Stimulated activated naive CD8-positive, alpha-beta T cell treated with anti-CD3 and anti-CD28 coated beads, Interleukin-15, Interleukin-2, amounts not matched to agents 100 U/mL and 50 U/mL, for 24 hours (primary cell): ENCODE results near the gene IKZF2.
A peak's percentile ranks its signal among the peaks of the same experiment; 100 is the strongest.

Source experiments
- ATAC-seq: fragments of 150-1000 bp; cut with Tn5 transposase; one replicate; pipeline ENCODE4 v1.10.0; 2021
- DNase-seq: peaks from one replicate; pipeline ENCODE4 v3.0.0; 2021

Gene IKZF2

GRCh38 chr2:213098612-213099011, 52.8 kb downstream of the IKZF2 start:
- ATAC-seq = no peak
- no peak for DNase-seq

DNA sequence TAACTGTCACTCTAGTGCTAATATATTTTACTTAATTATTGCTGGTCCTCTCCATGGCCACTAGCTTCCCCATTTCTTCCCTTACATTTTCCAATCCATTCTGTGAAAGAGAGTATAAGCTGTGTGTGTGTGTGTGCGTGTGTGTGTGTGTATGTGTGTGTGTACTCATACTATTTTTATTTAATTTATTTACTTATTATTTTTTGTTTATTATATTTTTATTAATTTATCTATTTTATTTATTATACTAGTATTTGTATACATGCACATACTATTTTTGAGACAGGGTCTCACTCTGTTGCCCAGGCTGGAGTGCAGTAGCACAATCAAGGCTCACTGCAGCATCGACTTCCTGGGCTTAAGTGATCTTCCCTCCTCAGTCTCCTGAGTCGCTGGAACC, 59.6 kb downstream of the IKZF2 start:
- ATAC-seq = no peak

DNA sequence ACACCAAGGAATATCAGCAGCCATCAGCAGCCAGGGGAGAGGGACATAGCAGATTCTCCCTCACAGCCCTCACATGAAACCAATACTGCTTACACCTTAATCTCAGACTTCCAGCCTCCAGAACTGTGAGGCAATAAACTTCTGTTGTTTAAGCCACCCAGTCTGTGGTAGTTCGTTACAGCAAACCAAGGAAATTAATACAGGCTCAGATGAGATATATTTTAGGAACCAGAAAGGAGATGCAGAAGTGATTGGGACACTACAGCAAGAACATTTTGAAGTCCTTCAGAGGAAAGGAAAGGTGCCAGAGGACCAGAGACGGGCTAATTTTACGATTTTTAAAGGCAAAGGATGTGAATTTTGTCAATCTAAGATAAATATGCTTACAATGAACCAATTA, 60.6 kb downstream of the IKZF2 start:
- no peak for DNase-seq

More for the DNA sequence above, 59.6 kb downstream of the IKZF2 start:
- DNase-seq = no peak

DNA sequence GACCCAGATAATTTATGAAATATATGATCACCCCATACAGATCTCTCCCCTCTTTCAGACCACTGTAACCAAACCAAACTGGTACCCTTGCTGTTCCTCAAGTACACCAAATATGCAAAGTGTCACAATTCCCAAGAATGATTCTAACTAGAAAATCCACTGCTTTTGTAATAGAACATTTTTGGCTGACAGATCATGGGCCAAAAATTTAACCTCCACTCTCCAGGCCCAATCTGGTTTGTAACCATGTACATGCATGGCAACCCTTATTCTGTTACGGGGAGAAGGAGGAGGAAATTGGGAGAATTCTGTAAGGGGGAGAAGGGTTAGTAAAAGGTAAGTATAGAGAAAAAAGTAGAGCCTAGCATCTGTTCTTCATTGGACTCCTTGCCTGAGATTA, 62.0 kb downstream of the IKZF2 start:
- no peak for DNase-seq
- ATAC-seq = no peak

More for the DNA sequence above, 60.6 kb downstream of the IKZF2 start:
- ATAC-seq = no peak

- ATAC-seq = peak; percentile 78
- DNase-seq = no peak
Measured at GRCh38 chr2:213087040-213087439, 64.4 kb downstream of the IKZF2 start.

GRCh38 chr2:213086571-213086970, 64.8 kb downstream of the IKZF2 start:
- DNase-seq (no peak), ATAC-seq (no peak)

- ATAC-seq (no peak), DNase-seq (no peak)
Measured at GRCh38 chr2:213086050-213086449, 65.4 kb downstream of the IKZF2 start.

GRCh38 chr2:213085538-213085937, 65.9 kb downstream of the IKZF2 start:
- DNase-seq = no peak
- ATAC-seq = no peak

- ATAC-seq (no peak), DNase-seq (no peak)
Measured at GRCh38 chr2:213084261-213084660, 67.2 kb downstream of the IKZF2 start.

DNA sequence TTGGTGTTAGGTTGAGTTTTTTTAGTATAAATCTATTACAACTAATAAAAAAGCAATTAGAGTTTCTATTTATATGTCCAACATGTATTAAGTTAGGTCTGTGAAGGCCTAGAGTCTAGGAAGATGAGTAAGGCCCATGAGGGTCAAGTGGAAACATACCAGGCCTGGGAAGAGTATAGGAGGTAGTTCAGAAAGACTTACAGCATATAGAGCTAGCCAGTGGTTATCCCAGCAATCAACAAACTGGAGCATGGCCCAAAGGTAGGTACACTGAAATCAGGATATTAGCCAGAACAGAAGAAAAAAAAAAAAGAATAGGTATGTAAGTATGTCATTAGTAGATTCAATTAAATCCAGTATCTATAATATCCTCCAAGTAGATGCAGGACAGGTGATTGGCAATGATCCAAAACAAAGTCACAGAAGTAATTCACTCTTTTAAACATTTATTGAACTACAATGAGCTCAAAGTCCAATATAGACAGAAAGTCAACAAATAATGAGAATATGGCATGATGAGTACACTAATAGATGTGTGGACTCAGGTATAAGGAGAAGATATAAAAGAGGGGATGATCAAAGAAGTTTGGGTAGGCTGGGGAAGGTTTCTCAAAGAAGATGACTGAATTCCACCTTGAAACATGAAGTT, 70.3 kb downstream of the IKZF2 start:
- no peak for ATAC-seq
- DNase-seq = no peak

DNA sequence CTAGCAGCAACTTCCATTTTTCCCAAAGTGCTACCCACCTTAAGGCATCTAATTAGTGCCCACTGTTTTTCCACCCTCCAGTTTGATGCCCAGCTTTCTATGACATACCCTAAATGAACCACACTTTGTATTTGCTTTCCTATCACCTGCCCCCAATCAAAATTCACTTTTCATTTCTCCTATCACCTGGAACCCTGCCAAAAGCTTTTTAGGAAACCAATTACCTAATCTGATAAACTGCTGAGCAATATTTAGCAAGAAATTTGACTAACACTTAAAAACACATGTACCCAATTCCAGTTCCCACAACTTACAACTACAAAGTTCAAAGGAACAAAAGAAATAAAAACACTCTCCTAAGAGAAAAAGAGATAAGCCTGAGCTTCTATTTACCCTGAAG, 71.7 kb downstream of the IKZF2 start:
- ATAC-seq (no peak), DNase-seq (no peak)

GRCh38 chr2:213078686-213079085, 72.7 kb downstream of the IKZF2 start:
- DNase-seq = no peak
- ATAC-seq = no peak

DNA sequence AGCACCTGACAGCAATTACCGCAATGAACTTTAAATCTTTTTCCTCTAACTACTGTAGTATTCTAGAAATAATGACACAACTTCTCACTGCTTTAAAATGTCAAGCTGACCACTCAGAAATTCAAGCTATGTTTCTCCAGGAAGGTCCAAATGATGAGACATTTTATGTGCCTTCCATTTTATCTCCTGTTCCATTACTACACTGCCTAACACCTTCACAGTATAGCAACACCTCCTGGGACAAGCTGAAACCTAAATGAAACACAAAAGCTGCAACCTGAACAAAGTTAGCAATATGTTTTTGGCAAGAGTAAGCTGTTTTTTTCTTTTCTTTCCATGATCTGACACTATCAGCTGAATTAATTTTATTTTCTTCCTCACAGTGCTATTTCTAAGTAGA, 81.9 kb downstream of the IKZF2 start:
- ATAC-seq = peak; percentile 43
- no peak for DNase-seq

DNA sequence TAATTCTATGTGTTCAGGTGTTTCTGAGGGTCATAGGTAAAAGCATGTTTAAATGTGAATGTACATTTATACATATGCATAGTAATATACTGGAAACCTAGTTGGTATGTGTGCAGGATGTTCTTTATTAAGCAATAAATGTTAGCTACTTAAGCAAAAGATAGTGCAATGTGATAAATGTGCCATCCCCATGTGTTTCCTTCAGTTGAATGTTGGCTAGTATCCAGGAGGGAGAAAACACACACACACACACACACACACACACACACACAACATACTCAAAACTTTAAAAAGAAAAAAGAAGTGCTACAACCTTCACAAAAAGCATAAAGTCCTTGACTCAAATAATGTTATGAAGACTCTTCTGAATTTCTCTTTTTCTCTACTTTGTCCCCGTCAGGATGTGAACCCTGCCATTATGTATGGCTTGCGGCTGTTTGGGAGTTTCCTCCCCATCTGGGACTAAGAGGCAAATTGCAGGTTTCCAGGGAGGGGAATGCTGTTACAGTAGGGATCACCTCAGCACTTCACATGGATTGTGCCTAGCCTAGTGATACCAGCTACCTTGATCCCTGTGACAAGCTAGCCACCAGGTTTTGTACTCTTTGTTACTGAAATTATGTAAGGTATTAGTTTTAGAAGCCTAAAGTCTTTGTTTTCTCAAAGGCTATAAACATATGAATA, 82.6 kb downstream of the IKZF2 start:
- DNase-seq (no peak), ATAC-seq (no peak)

GRCh38 chr2:213067888-213068287, 83.5 kb downstream of the IKZF2 start:
- DNase-seq (no peak), ATAC-seq (no peak)

DNA sequence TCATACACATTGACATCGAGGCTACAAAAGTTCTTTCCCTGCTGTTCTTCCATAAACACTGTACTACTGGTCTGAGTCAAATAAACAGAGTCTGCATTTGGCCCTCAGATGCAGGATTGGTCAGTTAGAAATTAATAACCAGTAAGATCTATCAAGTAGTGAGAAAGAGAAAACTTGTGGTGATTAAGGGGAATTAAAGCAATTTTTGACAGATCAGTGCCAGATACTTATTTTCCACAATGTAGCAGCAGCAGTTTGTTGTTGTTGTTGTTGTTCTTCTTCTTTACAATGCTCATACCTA, 85.0 kb downstream of the IKZF2 start:
- no peak for DNase-seq
- ATAC-seq = no peak

- DNase-seq = peak; percentile 15
- peak; percentile 43 for ATAC-seq
Measured at GRCh38 chr2:213065583-213066442, 85.6 kb downstream of the IKZF2 start.

GRCh38 chr2:213064099-213064498, 87.3 kb downstream of the IKZF2 start:
- DNase-seq = no peak
- ATAC-seq = no peak

DNA sequence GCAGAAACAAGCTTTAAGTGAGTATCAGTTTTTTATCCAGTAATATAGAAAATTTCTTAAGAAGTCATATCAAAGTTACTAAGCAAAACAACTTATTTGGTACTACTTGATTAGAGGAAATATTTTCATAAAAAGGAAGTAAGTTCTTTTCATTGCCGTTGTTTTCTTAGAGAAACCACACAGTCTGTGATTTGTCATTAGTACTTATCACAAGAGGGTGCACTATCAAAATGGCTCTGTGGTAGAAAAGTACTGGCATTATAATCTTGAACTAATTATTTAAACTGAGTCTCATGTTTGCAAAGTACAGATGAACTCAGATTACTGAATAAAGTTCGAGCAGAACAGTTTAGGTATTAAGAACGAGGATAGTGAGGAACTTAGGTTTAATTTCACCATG, 93.4 kb downstream of the IKZF2 start:
- no peak for ATAC-seq

GRCh38 chr2:213046431-213046830, 105.0 kb downstream of the IKZF2 start:
- DNase-seq (no peak), ATAC-seq (no peak)

More for the DNA sequence above, 93.4 kb downstream of the IKZF2 start:
- DNase-seq = no peak

GRCh38 chr2:213043566-213043965, 107.8 kb downstream of the IKZF2 start:
- DNase-seq (no peak), ATAC-seq (no peak)

GRCh38 chr2:213042262-213042661, 109.2 kb downstream of the IKZF2 start:
- DNase-seq (no peak), ATAC-seq (no peak)

DNA sequence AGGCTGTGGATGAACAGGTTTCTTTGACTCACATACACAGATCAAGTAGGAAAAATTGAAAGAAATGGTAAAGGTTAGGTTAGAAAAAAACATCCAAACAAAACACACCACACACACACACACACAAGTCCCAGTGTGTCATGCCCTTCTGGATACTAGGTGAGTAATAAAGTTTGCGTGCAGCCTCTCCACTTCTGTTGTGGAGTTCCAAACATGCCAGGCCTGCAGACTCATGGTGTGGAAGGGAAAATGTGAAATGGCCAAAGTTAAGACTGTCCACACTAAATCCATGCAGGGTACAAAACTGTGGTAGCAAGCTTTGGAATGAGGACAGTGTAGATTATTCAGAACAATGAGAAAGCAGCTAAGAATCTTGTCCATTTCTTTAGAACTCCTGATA, 114.6 kb downstream of the IKZF2 start:
- peak; percentile 48 for ATAC-seq
- DNase-seq = no peak
